Neural cell (in vitro differentiated cells): ENCODE measurements around the gene DDX18. TPM values are rescaled to one million over a fixed set of nuclear protein-coding genes. Genes with fewer than 3 reads are reported as not detected.

Experiments used
- H2AFZ ChIP-seq: fragments of 200-600, 300-800 bp; sonication (generic), shearing (Covaris generic); 2 replicates; pipeline ENCODE4 v1.6.0; 2014; ENCODE audit warnings: low read depth, mild to moderate bottlenecking, antibody characterized with exemption, low read length, moderate library complexity
- H3F3A ChIP-seq: fragments of 200-600 bp; shearing (Covaris generic); 2 replicates; pipeline ENCODE4 v1.6.1; 2016; ENCODE audit warnings: mild to moderate bottlenecking, moderate library complexity, mixed read lengths, antibody characterized with exemption, low read length; ENCODE audit not compliant: insufficient read depth, poor library complexity, severe bottlenecking
- H3K27ac ChIP-seq: fragments of 200-600, 300-800 bp; sonication (generic), shearing (Covaris generic); 2 replicates; pipeline ENCODE4 v1.5.1; 2014; ENCODE audit warnings: mild to moderate bottlenecking, low read length, moderate library complexity
- H3K27me3 ChIP-seq: fragments of 300-800, 200-600 bp; sonication (generic), shearing (Covaris generic); 2 replicates; pipeline ENCODE4 v1.6.0; 2014; ENCODE audit warnings: mild to moderate bottlenecking, low read depth, low read length, moderate library complexity; ENCODE audit not compliant: insufficient read depth
- H3K36me3 ChIP-seq: fragments of 300-800, 200-600 bp; sonication (generic), shearing (Covaris generic); 2 replicates; pipeline ENCODE4 v1.5.1; 2014; ENCODE audit warnings: mild to moderate bottlenecking, antibody characterized with exemption, low read length, moderate library complexity; ENCODE audit not compliant: insufficient read depth
- H3K4me2 ChIP-seq: fragments of 300-800, 200-600 bp; sonication (generic), shearing (Covaris generic); 2 replicates; pipeline ENCODE4 v1.6.0; 2014; ENCODE audit warnings: mild to moderate bottlenecking, low read length
- H3K4me3 ChIP-seq: fragments of 300-800, 200-600 bp; sonication (generic), shearing (Covaris generic); 2 replicates; pipeline ENCODE4 v1.5.1; 2014; ENCODE audit warnings: mild to moderate bottlenecking, low read length, moderate library complexity
- H3K79me2 ChIP-seq: fragments of 200-600 bp; shearing (Covaris generic); replicated peaks from 2 replicates; pipeline ENCODE4 v1.6.0; 2014; ENCODE audit warnings: mild to moderate bottlenecking, low read length, moderate library complexity; ENCODE audit not compliant: insufficient read depth
- H3K9ac ChIP-seq: fragments of 300-800, 200-600 bp; sonication (generic), shearing (Covaris generic); 2 replicates; pipeline ENCODE4 v1.6.1; 2016; ENCODE audit warnings: mild to moderate bottlenecking, low read length, mixed read lengths
- H3K9me2 ChIP-seq: fragments of 200-600 bp; shearing (Covaris generic); 2 replicates; pipeline ENCODE4 v1.6.1; 2016; ENCODE audit warnings: mild to moderate bottlenecking, low read length, mixed read lengths; ENCODE audit not compliant: insufficient read depth
- H3K9me3 ChIP-seq: fragments of 200-600, 300-800 bp; sonication (generic), shearing (Covaris generic); 2 replicates; pipeline ENCODE4 v1.6.1; 2016; ENCODE audit warnings: mild to moderate bottlenecking, mixed run types, low read length, moderate library complexity, mixed read lengths
- H4K20me1 ChIP-seq: fragments of 200-600 bp; shearing (Covaris generic); 2 replicates; pipeline ENCODE4 v1.6.1; 2016; ENCODE audit warnings: mild to moderate bottlenecking, mixed run types; ENCODE audit not compliant: insufficient read depth
- EP300 ChIP-seq: fragments of 450-650 bp; conservative IDR thresholded peaks from 2 replicates; pipeline ENCODE4 v1.6.1; 2014; ENCODE audit warnings: antibody characterized with exemption, mild to moderate bottlenecking, moderate library complexity; ENCODE audit not compliant: poor library complexity, severe bottlenecking
- EZH2 ChIP-seq: fragments of 200-600, 300-800 bp; shearing (Covaris generic), sonication (generic); IDR thresholded peaks from 2 replicates; pipeline ENCODE4 v1.6.1; 2014; ENCODE audit warnings: antibody characterized with exemption, low read length, borderline replicate concordance, mild to moderate bottlenecking; ENCODE audit not compliant: insufficient read depth, poor library complexity, severe bottlenecking
- MXI1 ChIP-seq: fragments of 450-650 bp; conservative IDR thresholded peaks from 2 replicates; pipeline ENCODE4 v1.6.1; 2014; ENCODE audit warnings: antibody characterized with exemption, mild to moderate bottlenecking; ENCODE audit not compliant: poor library complexity, severe bottlenecking
- POLR2AphosphoS5 ChIP-seq: IDR thresholded peaks from 2 replicates; pipeline ENCODE4 v1.6.1; 2012
- RAD21 ChIP-seq: fragments of 450-650 bp; conservative IDR thresholded peaks from 2 replicates; pipeline ENCODE4 v1.6.1; 2014; ENCODE audit warnings: antibody characterized with exemption, mild to moderate bottlenecking, moderate library complexity
- SMC3 ChIP-seq: fragments of 450-650 bp; conservative IDR thresholded peaks from 2 replicates; pipeline ENCODE4 v1.6.1; 2014; ENCODE audit warnings: antibody characterized with exemption, mild to moderate bottlenecking, moderate library complexity; ENCODE audit not compliant: poor library complexity
- TAF1 ChIP-seq: IDR thresholded peaks from 2 replicates; pipeline ENCODE4 v1.6.1; 2012; ENCODE audit warnings: low read depth
- polyA minus RNA-seq: library from RNA; depleted of rRNA, polyadenylated mRNA; stranded (reverse); fragments of >200 nt; gene quantifications from 2 replicates; pipeline ENCODE4 v1.2.3, GENCODE V29; 2014
- polyA plus RNA-seq: library from polyadenylated mRNA; depleted of rRNA; stranded (reverse); fragments of >200 nt; gene quantifications from 2 replicates; pipeline ENCODE4 v1.2.3, GENCODE V29; 2014
- TF ChIP-seq, protein P1 (sequence below): IDR thresholded peaks from 2 replicates; pipeline ENCODE4 v1.6.1; 2012; ENCODE audit warnings: borderline replicate concordance
- TF ChIP-seq, protein P2 (sequence below): fragments of 450-650 bp; IDR thresholded peaks from 2 replicates; pipeline ENCODE4 v1.5.1; 2014; ENCODE audit warnings: antibody characterized with exemption, mild to moderate bottlenecking, moderate library complexity; ENCODE audit not compliant: poor library complexity, severe bottlenecking

The DDX18 gene
- 60.5 and 85.3 TPM in 2 replicates for polyA plus RNA-seq
- 84.5 and 95.9 TPM in 2 replicates for polyA minus RNA-seq

DNA sequence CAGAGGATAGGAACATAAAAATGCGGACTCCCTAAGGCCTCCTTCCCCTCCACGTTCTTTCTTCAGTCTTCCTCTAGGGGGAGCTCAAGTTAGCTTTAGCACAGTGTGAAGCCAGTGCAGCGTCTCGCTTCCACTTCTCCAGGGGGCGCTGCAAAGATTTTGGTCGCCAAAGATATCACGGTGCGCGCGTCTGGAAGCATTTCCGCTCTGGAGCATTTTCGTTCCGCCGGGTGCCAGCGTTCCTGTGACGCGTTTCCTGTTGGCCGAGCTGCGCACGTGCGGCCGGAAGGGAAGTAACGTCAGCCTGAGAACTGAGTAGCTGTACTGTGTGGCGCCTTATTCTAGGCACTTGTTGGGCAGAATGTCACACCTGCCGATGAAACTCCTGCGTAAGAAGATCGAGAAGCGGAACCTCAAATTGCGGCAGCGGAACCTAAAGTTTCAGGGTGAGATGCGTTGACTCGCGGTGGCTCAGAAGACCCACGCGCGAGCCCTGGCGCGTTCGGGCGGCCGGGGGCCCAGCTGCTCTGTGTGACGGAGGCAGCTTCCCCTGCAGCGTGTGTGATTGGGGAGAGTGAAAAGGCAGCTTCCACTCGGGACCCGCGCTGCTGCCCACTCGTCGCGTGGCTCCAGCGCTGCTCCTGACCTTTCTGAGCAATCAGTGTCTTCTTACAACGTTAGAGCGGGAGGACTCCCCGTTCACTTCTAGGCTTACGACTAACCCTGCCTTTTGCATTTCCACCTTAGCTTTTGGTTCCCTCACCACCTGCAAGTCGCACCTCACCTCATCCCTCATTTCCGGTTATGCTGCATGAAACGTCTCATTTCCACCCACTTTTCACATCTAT lies at the start of gene DDX18:
Gene DDX18 (plus strand): TSS at position 275 of the 848 bp plus-strand sequence. CDS start 87 bp downstream, at position 362.
- Histone ChIP-seq H3K79me2 (peaks cover 14% of the 10 kb centered on the region), H3K9ac (peak within 1 kb of the TSS; percentile 70), H3K9me3 (no peaks in the 10 kb centered on the region), H3K27ac (peak within 1 kb of the TSS; percentile 63), H2AFZ (peak within 1 kb of the TSS; percentile 71), H3K4me2 (peak within 1 kb of the TSS; percentile 84), H3K9me2 (no peaks in the 10 kb centered on the region), H3F3A (no peaks in the 10 kb centered on the region), H3K27me3 (no peaks in the 10 kb centered on the region), H4K20me1 (no peaks in the 10 kb centered on the region), H3K36me3 (peaks cover 3% of the 10 kb centered on the region), H3K4me3 (peak within 1 kb of the TSS; percentile 80)
- TF ChIP-seq, protein P1, sequence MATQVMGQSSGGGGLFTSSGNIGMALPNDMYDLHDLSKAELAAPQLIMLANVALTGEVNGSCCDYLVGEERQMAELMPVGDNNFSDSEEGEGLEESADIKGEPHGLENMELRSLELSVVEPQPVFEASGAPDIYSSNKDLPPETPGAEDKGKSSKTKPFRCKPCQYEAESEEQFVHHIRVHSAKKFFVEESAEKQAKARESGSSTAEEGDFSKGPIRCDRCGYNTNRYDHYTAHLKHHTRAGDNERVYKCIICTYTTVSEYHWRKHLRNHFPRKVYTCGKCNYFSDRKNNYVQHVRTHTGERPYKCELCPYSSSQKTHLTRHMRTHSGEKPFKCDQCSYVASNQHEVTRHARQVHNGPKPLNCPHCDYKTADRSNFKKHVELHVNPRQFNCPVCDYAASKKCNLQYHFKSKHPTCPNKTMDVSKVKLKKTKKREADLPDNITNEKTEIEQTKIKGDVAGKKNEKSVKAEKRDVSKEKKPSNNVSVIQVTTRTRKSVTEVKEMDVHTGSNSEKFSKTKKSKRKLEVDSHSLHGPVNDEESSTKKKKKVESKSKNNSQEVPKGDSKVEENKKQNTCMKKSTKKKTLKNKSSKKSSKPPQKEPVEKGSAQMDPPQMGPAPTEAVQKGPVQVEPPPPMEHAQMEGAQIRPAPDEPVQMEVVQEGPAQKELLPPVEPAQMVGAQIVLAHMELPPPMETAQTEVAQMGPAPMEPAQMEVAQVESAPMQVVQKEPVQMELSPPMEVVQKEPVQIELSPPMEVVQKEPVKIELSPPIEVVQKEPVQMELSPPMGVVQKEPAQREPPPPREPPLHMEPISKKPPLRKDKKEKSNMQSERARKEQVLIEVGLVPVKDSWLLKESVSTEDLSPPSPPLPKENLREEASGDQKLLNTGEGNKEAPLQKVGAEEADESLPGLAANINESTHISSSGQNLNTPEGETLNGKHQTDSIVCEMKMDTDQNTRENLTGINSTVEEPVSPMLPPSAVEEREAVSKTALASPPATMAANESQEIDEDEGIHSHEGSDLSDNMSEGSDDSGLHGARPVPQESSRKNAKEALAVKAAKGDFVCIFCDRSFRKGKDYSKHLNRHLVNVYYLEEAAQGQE: peak; percentile 59
- TF ChIP-seq TAF1 (peak; percentile 65), EZH2 (no peak), RAD21 (peak; percentile 71), EP300 (peak; percentile 73), SMC3 (peak; percentile 82), POLR2AphosphoS5 (peak; percentile 74), MXI1 (peak; percentile 99)
- TF ChIP-seq, protein P2, sequence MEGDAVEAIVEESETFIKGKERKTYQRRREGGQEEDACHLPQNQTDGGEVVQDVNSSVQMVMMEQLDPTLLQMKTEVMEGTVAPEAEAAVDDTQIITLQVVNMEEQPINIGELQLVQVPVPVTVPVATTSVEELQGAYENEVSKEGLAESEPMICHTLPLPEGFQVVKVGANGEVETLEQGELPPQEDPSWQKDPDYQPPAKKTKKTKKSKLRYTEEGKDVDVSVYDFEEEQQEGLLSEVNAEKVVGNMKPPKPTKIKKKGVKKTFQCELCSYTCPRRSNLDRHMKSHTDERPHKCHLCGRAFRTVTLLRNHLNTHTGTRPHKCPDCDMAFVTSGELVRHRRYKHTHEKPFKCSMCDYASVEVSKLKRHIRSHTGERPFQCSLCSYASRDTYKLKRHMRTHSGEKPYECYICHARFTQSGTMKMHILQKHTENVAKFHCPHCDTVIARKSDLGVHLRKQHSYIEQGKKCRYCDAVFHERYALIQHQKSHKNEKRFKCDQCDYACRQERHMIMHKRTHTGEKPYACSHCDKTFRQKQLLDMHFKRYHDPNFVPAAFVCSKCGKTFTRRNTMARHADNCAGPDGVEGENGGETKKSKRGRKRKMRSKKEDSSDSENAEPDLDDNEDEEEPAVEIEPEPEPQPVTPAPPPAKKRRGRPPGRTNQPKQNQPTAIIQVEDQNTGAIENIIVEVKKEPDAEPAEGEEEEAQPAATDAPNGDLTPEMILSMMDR: peak; percentile 100

DNA sequence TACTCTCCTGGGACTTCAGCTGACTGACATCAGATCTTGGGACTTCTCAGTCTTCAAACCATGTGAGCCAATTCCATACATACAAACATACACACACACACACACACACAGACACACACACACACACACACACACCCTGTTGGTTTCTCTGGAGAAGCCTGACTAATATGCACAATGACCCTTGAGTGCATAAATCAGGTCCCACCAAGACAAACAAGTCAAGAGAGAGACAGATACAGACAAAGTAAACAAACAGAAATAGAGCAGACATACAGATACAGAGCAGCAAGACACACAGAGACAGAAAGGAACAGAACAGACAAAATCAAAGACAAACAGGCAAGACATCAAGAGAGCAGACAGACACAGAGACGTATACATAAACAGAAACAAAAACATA lies 43.8 kb upstream of the DDX18 start:
- Histone ChIP-seq H3K79me2 (no peaks in the 10 kb centered on the region), H3K36me3 (no peaks in the 10 kb centered on the region), H3K9ac (no peak overlapping the region), H4K20me1 (no peaks in the 10 kb centered on the region), H3K4me2 (no peak overlapping the region), H3K9me2 (no peaks in the 10 kb centered on the region), H3K4me3 (no peak overlapping the region), H3K9me3 (no peaks in the 10 kb centered on the region), H3K27ac (no peak overlapping the region), H3F3A (no peaks in the 10 kb centered on the region), H3K27me3 (no peaks in the 10 kb centered on the region), H2AFZ (no peak overlapping the region)
- TF ChIP-seq EP300 (peak; percentile 58), EZH2 (no peak)
